HepG2 (cell line): ENCODE data around the gene SLC26A5. TPM values are rescaled to one million over a fixed set of nuclear protein-coding genes. Genes with fewer than 3 reads are reported as not detected.

Experiments
- ATF6 ChIP-seq: sonication (generic); formaldehyde crosslinking; conservative IDR thresholded peaks from 2 replicates; pipeline ENCODE4 v1.4.0; 2020; ENCODE audit warnings: missing genetic modification reagents
- CEBPZ ChIP-seq: IDR thresholded peaks from 2 replicates; pipeline ENCODE4 v1.6.1; 2012; ENCODE audit warnings: low read length, improper control_type of control experiment
- GFI1 ChIP-seq: sonication (generic); formaldehyde crosslinking; IDR thresholded peaks from 2 replicates; pipeline ENCODE4 v1.5.0; 2020; ENCODE audit warnings: missing genetic modification reagents, mild to moderate bottlenecking, borderline replicate concordance
- HDAC2 ChIP-seq: sonication (generic); formaldehyde crosslinking; IDR thresholded peaks from 2 replicates; pipeline ENCODE4 v1.4.0; 2020; ENCODE audit warnings: missing genetic modification reagents
- HIC2 ChIP-seq: sonication (generic); formaldehyde crosslinking; IDR thresholded peaks from 2 replicates; pipeline ENCODE4 v1.9.0; 2022; ENCODE audit warnings: low read depth, missing genetic modification reagents
- ZFP1 ChIP-seq: IDR thresholded peaks from 2 replicates; pipeline ENCODE4 v1.6.1; 2016
- ZKSCAN8 ChIP-seq: IDR thresholded peaks from 2 replicates; pipeline ENCODE4 v1.6.1; 2016; ENCODE audit warnings: borderline replicate concordance, missing genetic modification reagents, missing compliant biosample characterization
- ZNF142 ChIP-seq: sonication (generic); formaldehyde crosslinking; IDR thresholded peaks from 2 replicates; pipeline ENCODE4 v1.4.0; 2020; ENCODE audit warnings: missing genetic modification reagents
- ZNF276 ChIP-seq: sonication (generic); formaldehyde crosslinking; IDR thresholded peaks from 2 replicates; pipeline ENCODE4 v1.4.0; 2020; ENCODE audit warnings: mild to moderate bottlenecking, low read depth, missing genetic modification reagents
- ZNF556 ChIP-seq: sonication (generic); formaldehyde crosslinking; IDR thresholded peaks from 2 replicates; pipeline ENCODE4 v1.4.0; 2020; ENCODE audit warnings: mild to moderate bottlenecking, missing genetic modification reagents, borderline replicate concordance
- ZNF564 ChIP-seq: sonication (generic); formaldehyde crosslinking; IDR thresholded peaks from 2 replicates; pipeline ENCODE4 v1.8.1; 2023; ENCODE audit warnings: mild to moderate bottlenecking, missing genetic modification reagents
- ZNF569 ChIP-seq: sonication (generic); formaldehyde crosslinking; IDR thresholded peaks from 2 replicates; pipeline ENCODE4 v1.5.0; 2020; ENCODE audit warnings: mild to moderate bottlenecking, missing genetic modification reagents, moderate library complexity, borderline replicate concordance
- ZNF670 ChIP-seq: sonication (generic); formaldehyde crosslinking; IDR thresholded peaks from 2 replicates; pipeline ENCODE4 v1.8.0; 2022; ENCODE audit warnings: mild to moderate bottlenecking, missing genetic modification reagents, borderline replicate concordance
- polyA plus RNA-seq, 8 experiments: library from polyadenylated mRNA; depleted of rRNA in 3 of 8; stranded (reverse) in 7 of 8; unstranded in 1 of 8; fragments of >200 nt; fragmentation: Illumina TruSeq in 4 of 8; extraction: Trizol in 4 of 8; gene quantifications; 2 replicates each; pipeline versions ENCODE4 v1.2.1 to v1.2.3, GENCODE V29; 2011 to 2016; ENCODE audit warnings: low read depth in 4 of 8, missing spikeins in 1 of 8, mixed read lengths in 1 of 8; ENCODE audit not compliant: insufficient read depth in 1 of 8
- total RNA-seq, 5 experiments: library from RNA; depleted of rRNA; stranded (reverse); fragments of >200 nt; fragmentation: Illumina TruSeq; extraction: Trizol; gene quantifications; 2 replicates each; pipeline ENCODE4 v1.2.3, GENCODE V29; 2016; ENCODE audit warnings: low read depth in 1 of 5

Gene SLC26A5
- total and polyA plus RNA-seq, 2 of the 13 experiments (the other 11 are each of a cell fraction or from before 2014, with no cell fraction given) = 0.08 to 0.11 TPM

GRCh38 chr7:103388469-103389140 lies 57.4 kb downstream of the SLC26A5 start (continued):
- TF ChIP-seq ATF6 = no peak
- TF ChIP-seq ZNF142 (CRISPR knock-in tag) = no peak
- no peak for TF ChIP-seq ZNF564
- TF ChIP-seq ZNF569 (CRISPR knock-in tag) = no peak
- TF ChIP-seq ZKSCAN8 (CRISPR knock-in tag) = 0 out of 2 replicates have a peak, but pooled peaks have one; percentile 71
- no peak for TF ChIP-seq ZNF556
- TF ChIP-seq CEBPZ = no peak
- no peak for TF ChIP-seq ZFP1 (CRISPR knock-in tag)
- TF ChIP-seq ZNF276 = no peak
- peak; percentile 66; the same call in 1 of the 2 replicates for TF ChIP-seq HDAC2 (CRISPR knock-in tag)
- peak; percentile 99 for TF ChIP-seq GFI1 (CRISPR knock-in tag)
- TF ChIP-seq ZNF670 (CRISPR knock-in tag) = 0 out of 2 replicates have a peak, but pooled peaks have one; percentile 17
- TF ChIP-seq HIC2 (CRISPR knock-in tag) = peak; percentile 46; the same call in 1 of the 2 replicates
